GM18508 (cell line): ENCODE results near the gene MYO3B.
"Not testable (repeated sequence)": the region's sequence is repeated elsewhere in the genome, so short reads cannot be mapped to it uniquely, and the experiment has no call there.

ENCODE experiments used
- ATAC-seq: cut with Tn5 transposase; IDR thresholded peaks from one replicate; pipeline ENCODE4 v1.9.1; 2021; ENCODE audit warnings: moderate number of reproducible peaks; ENCODE audit not compliant: insufficient read depth, unreplicated experiment

The MYO3B gene

DNA sequence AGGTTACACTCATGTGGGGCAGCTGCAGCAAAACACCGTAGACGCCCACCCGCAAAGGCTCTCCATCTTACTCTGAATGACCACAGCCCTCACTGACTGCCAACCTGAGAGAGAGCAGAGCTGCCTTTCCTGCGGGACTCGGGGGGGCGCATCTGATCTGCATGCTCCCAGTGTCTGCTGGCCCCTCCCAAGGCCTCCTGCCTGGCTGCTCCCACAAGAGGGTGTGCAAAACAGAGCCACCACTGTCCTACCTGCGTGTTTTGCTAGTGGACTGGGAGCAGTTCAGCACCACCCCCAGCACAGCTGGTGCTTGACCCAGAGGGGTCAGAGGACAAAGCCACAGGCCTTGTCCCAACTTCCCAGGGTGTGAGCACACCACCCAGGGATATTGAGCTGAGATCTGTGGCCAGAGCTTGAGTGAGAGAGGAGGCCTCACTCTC is 76.4 kb downstream of the MYO3B start:
- no peak for ATAC-seq

DNA sequence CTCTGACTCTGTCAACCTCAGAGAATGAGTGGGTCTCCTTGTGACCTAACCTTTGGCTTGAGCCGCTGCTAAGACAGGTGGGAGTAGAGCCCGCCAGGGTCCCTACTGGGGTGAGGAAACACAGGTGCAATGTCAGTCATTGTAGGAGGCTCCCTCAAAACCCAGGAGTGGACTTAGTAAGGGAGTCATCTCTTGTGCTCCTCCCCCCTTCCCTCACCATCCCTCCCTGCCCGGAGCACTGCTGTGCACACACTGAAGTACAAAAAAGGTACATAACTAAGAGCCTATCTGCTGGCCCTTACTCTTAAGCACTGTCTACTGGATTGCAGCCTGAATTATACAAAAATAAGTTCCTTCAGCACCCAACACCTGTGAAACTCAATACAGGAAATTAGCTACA is 77.2 kb downstream of the MYO3B start:
- no peak for ATAC-seq

DNA sequence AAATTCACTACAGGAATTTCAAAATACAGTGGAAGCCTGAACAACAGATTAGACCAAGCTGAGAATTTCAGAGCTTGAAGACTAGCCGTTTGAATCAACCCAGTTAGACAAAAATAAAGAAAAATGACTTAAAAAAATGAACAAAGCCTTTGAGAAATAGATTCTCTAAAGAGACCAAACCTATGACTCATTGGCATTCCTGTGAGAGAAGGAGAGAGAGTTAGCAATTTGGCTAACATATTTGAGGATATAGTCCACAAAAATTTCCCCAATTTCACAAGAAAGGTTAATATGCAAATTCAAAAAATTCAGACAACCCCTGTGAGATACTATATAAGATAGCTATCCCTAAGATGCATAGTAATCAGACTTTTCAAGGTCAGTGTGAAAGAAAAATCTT is 78.0 kb downstream of the MYO3B start:
- ATAC-seq: no peak

DNA sequence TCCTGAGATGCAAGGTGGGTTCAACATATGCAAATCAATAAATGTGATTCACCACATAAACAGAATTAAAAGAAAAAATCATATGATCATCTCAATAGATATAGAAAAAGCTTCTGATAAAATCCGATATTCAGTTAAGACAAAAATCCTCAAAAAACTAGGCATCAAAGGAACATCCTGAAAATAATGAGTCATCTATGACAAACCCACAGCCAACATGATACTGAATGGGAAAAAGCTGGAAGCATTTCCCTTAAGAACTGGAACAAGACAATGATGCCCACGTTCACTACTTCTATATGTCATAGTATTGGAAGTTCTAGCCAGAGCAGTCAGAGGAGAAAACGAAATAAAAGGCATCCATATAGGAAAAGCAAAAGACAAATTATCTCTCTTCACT is 80.4 kb downstream of the MYO3B start:
- no peak for ATAC-seq

DNA sequence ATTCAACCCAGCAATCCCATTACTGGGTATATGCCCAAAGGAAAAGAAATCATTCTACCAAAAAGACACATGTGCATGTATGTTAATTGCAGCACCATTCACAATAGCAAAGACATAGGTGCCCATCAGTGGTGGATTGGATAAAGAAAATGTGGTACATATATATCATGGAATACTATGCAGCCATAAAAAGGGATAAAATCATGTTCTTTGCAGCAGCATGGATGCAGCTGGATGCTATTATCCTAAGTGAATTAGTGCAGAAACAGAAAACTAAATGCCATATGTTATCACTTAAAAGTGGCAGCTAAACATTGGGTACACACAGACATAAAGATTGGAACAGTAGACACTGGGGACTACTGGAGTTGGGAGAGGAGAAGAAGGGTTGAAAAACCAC is 82.2 kb downstream of the MYO3B start:
- ATAC-seq: no peak

DNA sequence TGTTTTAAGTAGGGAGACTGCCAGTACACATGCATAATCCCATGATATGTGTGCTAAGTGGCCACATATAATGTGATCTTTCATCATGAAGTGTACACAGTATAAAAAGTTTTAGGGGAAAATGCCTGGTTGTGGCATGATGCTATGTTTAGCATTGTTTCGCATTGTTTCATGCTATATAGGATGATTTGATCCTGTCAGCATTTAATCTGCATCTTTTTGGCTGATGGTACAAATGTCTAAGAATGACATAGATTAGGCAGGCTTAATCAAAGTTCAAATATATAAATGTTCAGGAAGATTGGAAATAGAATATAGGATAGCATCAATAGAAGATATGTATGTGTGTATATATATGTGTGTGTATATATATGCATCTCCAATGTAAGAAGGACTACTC is 83.6 kb downstream of the MYO3B start:
- ATAC-seq: no peak

DNA sequence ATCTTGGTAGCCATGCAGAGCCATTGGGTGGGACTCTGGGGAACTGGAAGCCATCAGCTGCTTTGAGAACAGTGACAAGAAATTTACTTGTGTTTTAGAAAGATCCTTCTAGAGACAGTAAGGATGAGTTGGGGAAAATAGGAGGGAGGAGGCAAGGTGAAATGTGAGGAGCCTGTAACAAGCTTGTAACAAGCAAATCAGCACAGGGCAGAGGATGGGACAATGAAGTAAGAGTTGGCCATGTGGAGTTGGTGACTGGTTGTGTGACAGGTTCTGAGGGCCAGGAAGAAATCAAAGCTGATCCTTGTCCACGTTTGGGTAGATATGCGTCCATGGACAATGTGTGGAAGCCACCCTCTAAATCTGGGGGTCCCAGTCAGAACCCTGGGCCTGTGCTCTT is 84.4 kb downstream of the MYO3B start:
- no peak for ATAC-seq

DNA sequence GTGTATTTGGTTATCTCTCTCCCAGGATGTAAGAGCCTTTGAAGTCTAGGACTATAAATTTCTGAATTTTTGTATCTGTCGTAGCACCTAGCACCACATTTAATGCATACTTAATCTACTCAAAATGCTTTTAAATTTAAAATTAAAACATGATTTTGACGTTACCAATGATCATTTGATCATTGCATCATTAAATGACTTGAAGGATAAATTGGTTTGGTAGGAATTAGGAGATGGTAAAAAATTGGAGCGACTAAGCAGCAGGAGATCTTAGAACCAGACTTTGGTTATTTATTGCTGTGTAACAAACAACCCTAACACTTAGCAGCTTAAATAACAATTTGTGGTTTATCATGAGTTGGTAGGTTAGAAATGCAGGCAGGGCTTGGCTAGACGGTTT is 84.9 kb downstream of the MYO3B start:
- no peak for ATAC-seq

DNA sequence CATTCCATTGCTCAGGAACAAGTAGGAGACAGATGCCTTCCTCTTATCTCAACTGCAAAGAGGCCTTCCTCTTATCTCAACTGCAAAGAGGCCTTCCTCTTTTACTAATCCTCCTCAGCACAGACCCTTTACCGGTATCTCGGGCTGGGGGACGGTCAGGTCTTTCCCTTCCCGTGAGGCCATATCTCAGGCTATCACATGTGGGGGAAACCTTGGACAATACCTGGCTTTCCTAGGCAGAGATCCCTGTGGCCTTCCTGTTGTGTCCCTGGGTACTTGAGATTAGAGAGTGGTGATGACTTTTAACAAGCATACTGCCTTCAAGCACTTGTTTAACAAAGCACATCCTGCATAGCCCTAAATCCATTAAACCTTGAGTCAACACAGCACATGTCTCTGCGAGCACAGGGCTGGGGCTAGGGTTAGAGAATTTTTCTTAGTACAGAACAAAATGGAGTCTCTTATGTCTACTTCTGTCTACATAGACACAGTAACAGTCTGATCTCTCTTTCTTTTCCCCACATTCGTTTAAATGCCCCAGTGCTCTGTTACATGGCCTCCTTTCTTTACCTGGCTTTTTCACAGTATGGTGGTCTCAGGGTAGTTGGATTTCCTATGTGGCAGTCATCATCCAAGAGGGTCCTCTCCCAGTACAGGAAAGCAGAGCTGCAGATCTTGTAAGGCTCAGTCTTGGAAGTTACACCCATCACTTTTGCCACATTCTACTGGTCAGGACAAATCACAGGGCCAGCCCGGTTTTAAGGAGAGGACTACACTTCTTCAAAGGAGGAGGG is 86.0 kb downstream of the MYO3B start:
- ATAC-seq: not testable (repeated sequence)

DNA sequence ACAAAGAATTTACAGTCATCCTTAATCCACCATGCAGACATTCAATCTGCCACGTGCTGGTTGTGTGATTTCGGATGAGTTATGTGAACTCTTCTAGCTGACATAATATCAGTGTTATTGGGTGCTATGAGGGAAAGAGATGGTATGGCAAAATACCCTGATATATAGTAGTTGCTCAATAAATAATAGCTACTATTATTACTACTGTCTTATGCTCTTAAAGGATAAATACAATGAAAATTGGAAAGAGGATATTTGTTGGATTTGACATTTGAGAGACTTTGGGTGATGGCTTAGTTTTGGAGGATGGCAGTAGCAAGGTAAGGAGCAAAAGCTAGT is 86.5 kb downstream of the MYO3B start:
- ATAC-seq: no peak

DNA sequence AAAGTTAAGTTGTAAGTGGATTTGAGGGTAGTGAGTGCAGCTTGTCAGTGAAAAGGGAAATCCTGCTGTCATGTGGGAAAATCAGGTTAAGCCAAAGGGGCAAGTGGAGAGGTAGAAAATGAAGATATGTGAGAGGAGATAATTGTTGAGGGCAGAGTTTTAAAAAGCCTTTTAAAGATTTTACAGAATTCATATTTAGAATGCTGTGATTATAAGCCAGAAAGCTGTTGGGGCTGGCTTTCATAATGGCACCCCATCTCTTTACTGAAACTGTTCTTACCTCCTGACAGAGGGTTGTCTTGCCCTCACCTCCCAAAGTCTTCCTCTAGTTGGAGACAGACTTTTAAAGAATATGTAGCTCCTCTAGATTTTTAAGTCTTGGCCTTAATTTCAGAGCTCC is 86.9 kb downstream of the MYO3B start:
- ATAC-seq: no peak

DNA sequence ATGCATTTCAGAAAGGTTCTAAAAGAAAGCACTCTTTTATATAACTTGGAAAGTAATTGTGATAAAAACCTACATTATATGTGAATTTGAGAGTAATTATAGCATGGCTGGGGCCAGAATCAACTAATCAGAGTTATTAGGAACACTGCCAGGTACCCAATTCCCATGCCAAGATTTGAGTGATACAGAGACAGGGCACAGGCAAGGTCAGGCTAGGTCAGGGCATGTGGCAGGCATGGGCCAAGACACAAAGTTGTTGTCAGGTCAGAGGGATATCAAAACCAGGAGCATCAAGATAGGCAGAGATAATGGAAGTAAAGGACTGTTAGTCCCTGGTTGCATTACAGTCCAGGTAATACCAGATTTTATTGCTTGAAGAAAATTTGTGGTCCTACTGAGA is 87.4 kb downstream of the MYO3B start:
- ATAC-seq: no peak

DNA sequence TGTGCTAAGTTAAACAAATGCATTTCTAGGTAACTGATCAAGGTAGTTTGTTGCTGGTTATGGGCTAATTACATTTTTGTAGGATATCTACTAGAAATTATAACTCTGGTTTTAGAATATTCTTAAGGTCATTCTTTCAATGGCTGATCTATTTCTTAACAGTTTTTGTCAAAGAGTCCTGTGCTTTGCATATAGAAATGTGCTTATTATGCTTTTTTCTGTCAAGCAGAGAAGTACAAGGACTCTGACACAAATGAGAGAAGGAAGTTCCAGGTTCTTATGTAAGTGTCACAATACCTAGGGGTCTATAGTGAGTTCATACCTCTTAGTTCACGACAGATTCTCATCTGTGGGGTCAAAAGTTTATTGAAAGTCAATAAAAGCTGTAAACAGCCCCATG is 88.4 kb downstream of the MYO3B start:
- ATAC-seq: no peak

DNA sequence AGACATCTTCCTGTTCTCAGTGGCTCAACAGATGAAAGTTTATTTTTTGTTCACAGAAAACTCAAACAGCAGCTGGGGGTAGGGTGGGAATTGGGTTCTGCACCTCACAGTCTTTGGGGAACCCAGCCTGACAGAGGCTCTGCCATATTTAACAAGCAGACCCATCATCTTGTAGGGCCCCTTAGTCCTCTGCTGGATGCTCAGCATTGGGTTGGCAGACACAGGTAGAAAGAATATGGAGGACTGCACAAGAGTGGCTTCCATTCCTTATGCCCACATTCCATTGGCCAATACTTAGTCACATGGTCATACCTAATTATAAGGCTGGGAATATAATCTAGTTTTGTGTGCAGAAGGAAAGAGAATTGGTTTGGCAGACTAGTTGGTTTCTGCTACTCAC is 89.1 kb downstream of the MYO3B start:
- ATAC-seq: no peak

DNA sequence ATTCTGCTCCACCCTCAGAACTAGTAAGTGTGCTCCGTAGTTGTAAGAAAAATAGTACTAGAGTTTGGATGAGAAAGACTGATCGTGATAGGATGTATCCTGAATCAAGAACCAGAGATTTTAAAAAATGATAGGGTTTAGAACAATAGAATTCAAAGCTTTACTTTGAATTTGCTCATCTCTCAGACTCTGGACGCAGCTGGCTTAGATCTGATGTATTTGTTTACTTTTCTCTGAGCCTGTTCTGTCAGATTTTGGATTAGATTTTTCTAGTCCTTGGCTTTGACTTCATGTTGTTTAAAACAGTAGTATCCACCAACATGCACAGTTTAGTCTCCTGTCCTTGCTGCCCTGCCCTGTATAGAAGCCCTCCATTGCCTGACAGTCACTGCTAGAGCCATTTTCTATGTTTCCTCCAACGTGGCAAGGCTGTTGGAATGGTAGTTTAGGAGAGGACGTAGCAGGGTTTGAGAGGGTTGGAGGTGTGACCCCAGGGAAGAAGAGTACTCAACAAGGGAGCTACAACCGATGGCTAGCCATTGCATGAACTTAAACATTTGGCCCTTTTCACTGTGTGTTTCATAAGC is 92.4 kb downstream of the MYO3B start:
- ATAC-seq: no peak

DNA sequence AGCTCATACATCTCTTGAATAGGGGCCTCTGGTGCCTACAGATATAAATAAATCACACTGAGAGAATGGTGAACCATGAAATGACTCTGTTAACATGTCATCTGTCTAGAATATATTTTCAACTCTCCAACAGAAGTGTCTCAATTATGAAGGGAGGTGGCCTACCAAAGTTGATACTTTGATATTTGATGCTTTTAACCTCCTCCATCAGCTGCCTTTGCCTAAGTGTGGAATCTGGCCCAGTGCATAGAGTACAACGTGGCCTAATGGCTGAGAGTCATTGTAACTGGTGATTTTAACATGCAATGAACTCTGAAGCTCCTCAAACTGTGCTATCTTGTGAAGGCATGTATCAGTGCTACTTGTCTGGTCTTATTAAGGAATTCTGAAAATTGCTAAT is 93.4 kb downstream of the MYO3B start:
- ATAC-seq: no peak

DNA sequence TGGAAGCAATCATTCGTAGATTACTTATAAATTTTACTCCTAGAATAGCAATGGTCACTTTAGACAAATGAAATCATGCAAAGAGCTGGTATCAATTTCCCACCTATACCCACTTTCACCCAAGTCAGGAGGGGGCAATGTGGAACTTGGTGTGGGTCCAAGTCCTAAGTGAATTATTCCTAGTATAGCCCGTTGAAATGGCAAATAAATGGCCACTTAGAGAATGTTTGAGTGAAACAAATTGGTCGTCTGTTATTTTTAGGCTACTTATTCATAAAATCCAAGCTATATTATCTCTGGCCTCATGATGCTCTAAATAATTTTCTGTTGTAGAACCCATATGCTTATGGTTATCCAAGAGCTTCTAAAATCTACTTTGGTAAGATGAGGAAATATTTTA is 98.1 kb downstream of the MYO3B start:
- no peak for ATAC-seq

DNA sequence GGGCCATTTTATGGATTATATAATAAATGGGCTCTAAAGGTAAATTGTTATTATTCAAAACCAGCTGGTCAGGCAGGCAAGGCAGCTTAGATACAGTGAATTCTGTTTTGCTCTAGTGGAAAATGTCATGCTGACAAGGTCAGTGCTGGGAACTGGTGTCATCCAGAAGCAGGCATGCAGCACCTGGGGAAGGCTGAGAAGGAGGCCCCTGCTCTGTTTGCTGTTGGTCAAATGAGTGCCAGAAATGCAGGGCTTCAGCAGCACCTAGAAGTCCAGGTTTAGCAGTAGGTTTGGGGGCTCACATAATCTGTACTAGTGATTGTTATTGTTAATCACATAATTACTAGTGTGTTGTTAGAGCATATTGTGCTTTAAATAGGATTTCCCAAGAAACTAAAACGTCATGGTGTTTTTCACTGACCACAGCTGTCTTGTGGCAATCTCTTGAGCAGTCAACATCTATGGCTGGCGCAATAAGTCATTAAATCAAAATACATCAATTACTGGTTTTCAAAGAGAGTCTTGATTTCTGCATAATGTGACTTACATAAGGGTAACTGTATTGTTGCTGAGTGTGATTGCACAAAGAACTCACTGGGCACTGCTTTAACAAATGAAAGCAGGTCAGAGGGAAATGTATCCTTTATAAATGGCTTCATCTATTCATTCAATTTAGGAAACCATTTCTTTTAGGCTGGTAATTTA is 99.1 kb downstream of the MYO3B start:
- no peak for ATAC-seq

DNA sequence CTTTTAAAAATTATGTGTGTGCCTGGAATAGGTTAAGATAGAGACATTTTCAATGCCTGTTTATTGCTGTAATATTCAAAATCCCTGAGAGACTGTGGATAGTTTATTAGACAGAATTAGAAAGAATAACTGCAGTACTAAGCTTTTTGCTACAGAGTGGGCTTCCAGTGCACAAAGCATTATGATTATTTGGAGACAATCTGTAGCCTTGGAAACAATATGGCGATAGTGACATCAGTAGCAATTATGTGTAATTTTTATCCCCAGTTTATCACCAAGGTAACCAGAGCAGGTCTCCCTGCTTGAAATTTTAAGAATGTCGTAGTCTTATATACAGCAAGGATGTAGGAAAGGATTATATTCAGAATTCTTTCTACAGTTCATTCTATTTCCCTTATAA is 100.0 kb downstream of the MYO3B start:
- no peak for ATAC-seq

DNA sequence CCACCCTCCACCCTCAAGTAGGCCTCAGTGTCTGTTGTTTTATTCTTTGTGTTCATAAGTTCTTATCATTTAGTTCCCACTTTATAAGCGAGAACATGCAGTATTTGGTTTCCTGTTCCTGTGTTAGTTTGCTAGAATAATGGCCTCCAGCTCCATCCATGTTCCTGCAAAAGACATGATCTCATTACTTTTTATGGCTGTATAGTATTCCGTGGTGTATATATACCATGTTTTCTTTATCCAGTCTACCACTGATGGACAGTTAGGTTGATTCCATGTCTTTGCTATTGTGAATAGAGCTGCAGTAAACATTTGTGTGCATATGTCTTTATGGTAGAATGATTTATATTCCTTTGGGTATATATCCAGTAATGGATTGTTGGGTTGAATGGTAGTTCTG is 101.7 kb downstream of the MYO3B start:
- ATAC-seq: not testable (repeated sequence)

DNA sequence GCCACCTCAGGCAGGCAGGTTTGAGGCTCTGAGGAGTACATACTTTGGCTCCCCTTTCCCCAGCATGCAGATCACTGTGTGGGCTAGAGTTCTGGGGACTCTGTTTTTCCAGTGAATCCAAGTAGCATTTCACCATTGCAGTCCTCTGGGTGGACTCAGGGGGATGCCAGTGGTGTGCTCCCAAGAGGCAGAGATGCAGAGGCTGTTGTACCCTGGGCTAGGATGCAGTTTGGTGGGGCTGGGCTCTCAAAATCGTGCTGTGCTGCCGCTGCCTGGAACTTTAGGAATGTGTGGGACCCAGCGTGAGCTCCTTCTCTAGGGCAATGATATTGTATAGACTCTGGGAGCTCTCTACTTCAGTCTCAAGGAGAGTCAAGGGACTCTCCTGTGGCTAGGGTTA is 104.9 kb downstream of the MYO3B start:
- no peak for ATAC-seq

DNA sequence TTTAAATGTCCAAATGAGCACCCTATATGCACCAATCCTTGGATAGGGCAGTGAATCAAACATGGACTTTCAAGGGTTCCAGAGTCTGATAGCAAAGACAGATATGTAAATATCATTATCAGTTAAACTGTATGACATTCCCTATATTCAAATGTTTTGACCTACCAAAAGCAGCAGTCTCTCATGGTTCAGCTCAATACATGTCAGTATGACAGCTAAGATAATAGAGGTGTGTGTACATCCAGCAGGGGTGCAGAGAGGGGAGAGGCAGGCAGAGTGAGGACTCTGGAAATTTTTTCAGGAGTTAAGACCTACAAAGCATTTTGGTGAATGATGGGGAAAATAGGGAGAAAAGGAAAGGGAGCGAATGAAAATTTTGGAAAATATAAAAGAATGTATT is 106.3 kb downstream of the MYO3B start:
- no peak for ATAC-seq
